GM12801 (cell line): ENCODE measurements around the gene PTPRN2.

Experiments
- TF ChIP-seq, protein P1 (sequence below): IDR thresholded peaks from one replicate; pipeline ENCODE4 v1.5.1; 2011; ENCODE audit warnings: control low read depth; ENCODE audit not compliant: insufficient read length; ENCODE audit errors: extremely low read depth

The PTPRN2 gene

DNA sequence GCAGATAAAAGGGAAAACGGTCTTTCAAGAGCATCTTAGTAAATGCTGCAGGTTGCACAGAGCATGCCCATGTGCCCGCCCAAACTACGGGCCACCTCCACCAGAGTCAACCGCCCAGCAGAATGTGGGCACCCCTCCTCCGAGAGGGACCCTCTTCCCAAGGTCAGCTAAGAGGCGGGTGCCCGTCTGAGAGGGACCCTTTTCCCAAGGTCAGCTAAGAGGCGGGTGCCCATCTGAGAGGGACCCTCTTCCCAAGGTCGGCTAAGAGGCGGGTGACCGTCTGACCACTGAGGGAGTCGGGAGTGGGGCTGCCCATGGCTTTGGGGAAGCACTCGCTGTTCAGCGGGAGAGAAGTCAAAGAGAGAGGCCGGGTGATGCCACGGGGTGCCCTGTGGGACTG, 113.1 kb downstream of the PTPRN2 start:
- TF ChIP-seq, protein P1, sequence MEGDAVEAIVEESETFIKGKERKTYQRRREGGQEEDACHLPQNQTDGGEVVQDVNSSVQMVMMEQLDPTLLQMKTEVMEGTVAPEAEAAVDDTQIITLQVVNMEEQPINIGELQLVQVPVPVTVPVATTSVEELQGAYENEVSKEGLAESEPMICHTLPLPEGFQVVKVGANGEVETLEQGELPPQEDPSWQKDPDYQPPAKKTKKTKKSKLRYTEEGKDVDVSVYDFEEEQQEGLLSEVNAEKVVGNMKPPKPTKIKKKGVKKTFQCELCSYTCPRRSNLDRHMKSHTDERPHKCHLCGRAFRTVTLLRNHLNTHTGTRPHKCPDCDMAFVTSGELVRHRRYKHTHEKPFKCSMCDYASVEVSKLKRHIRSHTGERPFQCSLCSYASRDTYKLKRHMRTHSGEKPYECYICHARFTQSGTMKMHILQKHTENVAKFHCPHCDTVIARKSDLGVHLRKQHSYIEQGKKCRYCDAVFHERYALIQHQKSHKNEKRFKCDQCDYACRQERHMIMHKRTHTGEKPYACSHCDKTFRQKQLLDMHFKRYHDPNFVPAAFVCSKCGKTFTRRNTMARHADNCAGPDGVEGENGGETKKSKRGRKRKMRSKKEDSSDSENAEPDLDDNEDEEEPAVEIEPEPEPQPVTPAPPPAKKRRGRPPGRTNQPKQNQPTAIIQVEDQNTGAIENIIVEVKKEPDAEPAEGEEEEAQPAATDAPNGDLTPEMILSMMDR = no peak

DNA sequence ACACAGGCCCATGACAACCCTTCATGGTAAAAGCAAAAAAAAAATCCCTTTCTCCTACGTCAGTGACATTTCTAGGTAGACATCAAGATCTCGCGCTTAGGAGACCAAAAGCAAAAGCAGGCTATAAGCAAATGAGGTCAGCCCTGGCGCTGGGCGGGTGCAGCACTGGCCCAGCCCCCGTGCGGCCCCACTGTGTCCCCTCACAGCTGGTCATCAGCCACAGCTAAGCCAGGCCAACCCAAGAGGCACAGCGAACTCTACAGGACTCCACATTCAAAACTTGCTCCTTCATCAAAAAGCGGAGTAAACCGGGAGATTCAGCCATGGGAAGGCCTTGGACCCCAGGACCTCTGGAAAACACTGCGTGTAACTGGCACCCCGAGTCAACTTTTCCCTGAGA, 113.7 kb downstream of the PTPRN2 start:
- TF ChIP-seq, protein P1 = no peak

DNA sequence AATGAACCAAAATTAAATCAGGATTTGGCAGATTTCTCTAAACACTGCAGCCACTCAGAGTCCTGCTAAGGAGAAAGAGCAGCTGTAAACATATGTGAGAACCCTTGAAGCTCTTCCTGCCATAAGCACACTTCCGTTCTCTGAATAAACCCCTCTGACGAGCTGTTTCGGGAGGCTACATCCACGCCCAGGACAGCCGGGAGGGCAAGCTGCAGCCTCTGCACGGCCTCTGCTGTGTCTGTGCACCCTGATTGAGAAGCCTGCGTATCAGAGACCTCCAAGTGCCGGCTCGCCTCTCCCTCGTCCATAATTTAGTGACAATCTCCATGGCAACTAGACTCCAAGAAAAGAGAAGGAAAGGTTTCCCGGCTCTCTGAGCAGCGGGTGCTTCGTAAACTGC, 114.4 kb downstream of the PTPRN2 start:
- TF ChIP-seq, protein P1 = no peak

DNA sequence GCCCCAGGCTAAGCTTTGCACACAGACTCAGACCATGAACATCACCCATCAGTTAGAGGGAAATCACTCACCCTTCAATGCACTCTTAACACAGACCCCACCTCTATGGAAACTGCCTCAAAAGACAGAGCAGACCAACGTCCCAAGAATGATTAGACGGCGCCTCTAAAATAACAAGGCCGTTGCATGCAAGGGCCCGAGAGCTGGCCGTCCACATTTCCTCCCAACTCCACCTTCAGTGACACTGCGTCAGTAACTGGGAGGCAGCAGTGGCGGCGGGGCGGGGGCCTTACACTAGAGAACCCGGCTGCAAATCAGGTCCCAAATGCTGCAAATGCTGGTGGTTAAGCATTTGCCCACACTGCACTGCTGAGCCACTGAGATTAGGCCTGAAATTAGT, 115.0 kb downstream of the PTPRN2 start:
- TF ChIP-seq, protein P1 = no peak

DNA sequence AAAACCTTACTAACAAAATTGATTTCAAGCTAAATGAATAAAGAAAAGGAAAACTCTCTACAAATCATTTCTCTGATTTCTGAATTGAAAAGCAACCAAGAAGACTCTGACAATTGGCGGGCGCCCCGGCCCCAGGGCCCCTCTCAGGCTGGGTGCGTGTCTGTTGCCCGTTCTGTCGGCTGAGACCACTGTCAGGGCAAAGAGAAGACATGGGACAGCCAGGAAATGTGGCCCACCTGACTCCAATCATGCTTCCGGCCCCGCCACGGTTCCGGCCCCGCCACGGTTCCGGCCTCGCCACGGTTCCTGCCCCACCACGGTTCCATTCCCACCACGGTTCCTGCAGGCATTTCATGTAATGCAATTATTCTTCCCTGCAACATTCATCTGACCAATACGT, 115.9 kb downstream of the PTPRN2 start:
- TF ChIP-seq, protein P1 = no peak

DNA sequence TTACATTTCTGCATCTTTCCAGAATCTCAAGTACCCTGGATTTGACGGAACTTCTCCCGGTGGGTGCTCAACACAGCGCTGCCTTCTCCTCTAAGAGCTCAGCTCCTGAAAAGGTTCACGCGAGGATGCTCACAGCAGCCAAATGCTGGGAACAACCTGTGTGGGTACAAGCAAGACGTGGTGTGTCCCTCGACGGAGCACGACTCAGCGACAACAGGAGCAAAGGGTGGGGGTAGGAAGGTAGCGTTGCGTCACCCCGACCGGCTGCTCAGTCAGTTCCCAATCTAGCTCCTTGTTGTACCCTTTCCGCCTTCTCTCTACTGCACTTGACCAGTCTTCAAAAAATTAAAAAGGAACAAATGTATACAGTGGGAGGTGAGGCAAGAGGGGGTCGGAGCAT, 117.3 kb downstream of the PTPRN2 start:
- TF ChIP-seq, protein P1 = no peak

DNA sequence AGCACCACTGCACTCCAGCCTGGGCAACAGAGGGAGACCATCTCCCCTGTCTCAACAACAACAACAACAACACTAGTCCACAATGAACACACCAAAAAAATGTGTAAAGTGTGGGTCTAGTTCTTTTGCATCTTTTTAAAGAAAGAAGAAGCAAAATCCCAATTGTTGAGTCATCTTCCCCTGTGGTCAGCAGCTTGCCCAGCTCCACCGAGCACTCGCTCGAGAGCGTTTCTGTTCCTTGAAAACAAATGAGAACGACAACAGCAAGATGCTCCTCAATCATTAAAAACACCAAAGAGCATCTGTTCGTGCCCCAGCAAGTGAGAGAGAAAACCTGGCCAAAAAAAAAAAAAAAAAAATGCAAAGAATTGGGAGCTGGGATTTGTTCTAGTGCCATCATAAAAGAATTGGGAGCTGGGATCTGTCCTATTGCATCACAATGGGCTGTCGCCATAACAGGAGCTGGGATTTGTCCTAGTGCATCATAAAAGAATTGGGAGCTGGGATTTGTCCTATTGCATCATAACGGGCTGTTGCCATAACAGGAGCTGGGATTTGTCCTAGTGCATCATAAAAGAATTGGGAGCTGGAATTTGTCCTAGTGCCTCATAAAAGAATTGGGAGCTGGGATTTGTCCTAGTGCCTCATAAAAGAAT, 118.1 kb downstream of the PTPRN2 start:
- TF ChIP-seq, protein P1 = no peak

DNA sequence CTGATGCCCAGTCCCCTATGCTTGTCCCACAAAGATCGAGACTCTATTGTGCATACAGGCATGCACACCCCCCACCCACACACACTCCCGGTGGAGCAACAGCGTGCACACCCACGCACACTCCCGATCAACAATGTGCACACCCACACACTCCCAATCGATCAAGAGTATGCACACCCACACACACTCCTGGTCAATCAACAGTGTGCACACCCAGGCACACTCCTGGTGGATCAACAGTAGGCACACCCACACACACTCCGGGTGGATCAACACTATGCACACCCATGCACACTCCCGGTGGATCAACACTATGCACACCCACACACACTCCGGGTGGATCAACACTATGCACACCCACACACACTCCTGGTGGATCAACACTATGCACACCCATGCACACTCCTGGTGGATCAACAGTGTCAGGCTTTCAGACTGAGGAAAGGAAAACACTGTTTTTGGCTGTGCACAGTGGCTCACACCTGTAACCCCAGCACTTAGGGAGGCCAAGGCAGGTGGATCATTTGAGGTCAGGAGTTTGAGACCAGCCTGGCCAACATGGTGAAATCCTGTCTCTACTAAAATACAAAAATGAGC, 118.8 kb downstream of the PTPRN2 start:
- TF ChIP-seq, protein P1 = no peak
